CD4-positive, alpha-beta memory T cell (primary cell): ENCODE results near the gene GALNT10. TPM values are rescaled to one million over a fixed set of nuclear protein-coding genes. Genes with fewer than 3 reads are reported as not detected.
A peak's percentile ranks its signal among the peaks of the same experiment; 100 is the strongest.

Source experiments
- CTCF ChIA-PET: fragments of 350-600 bp; sonication (Branson Sonifier 250); formaldehyde crosslinking; loops from one replicate; lab custom pipeline; 2021; ENCODE audit warnings: inconsistent platforms; ENCODE audit not compliant: partially characterized antibody; lab: Charles Lee
- POLR2A ChIA-PET: fragments of 350-600 bp; sonication (Branson Sonifier 250); formaldehyde crosslinking; loops from one replicate; lab custom pipeline; 2021; ENCODE audit not compliant: partially characterized antibody; lab: Charles Lee
- DNase-seq, 5 donors: peaks; one replicate each; pipeline versions ENCODE4 v3.0.0 to v3.0.0-alpha.2; 2020 to 2022; ENCODE audit warnings: mixed read lengths in 1 of 5
- H3K27ac ChIP-seq: one replicate; pipeline ENCODE4 v1.7.0; 2013; ENCODE audit warnings: low read depth, low read length
- H3K27me3 ChIP-seq: 2 replicates; pipeline ENCODE4 v1.7.0; 2013; ENCODE audit warnings: mild to moderate bottlenecking, low read length, moderate library complexity; ENCODE audit not compliant: insufficient read depth
- H3K36me3 ChIP-seq: 2 replicates; pipeline ENCODE4 v1.7.0; 2013; ENCODE audit warnings: mild to moderate bottlenecking, low read length, moderate library complexity; ENCODE audit not compliant: insufficient read depth
- H3K4me1 ChIP-seq: 2 replicates; pipeline ENCODE4 v1.7.0; 2013; ENCODE audit warnings: mild to moderate bottlenecking, low read length, moderate library complexity; ENCODE audit not compliant: insufficient read depth
- H3K4me3 ChIP-seq, 2 donors: one replicate each; pipeline ENCODE4 v1.7.0; 2013; ENCODE audit warnings: low read length in 2 of 2, mild to moderate bottlenecking in 1 of 2
- H3K9me3 ChIP-seq, 2 donors: one replicate each; pipeline ENCODE4 v1.7.0; 2013; ENCODE audit warnings: low read length in 2 of 2, control low read depth in 1 of 2; ENCODE audit not compliant: control insufficient read depth in 1 of 2
- H3K27ac Mint-ChIP-seq, 7 donors: one replicate each; pipeline ENCODE4 v1.8.0; 2020 to 2021; ENCODE audit warnings: mixed read lengths in 7 of 7, mild to moderate bottlenecking in 6 of 7, inconsistent platforms in 3 of 7, moderate library complexity in 3 of 7
- H3K27me3 Mint-ChIP-seq, 2 donors: one replicate each; pipeline ENCODE4 v1.8.0; 2020 to 2021; ENCODE audit warnings: mixed read lengths in 2 of 2
- H3K36me3 Mint-ChIP-seq, 2 donors: one replicate each; pipeline ENCODE4 v1.8.0; 2020 to 2021; ENCODE audit warnings: mixed read lengths in 2 of 2, inconsistent platforms in 1 of 2, mild to moderate bottlenecking in 1 of 2
- H3K4me1 Mint-ChIP-seq, 4 donors: one replicate each; pipeline ENCODE4 v1.8.0; 2020 to 2021; ENCODE audit warnings: mixed read lengths in 4 of 4, mild to moderate bottlenecking in 1 of 4
- H3K4me3 Mint-ChIP-seq, 8 donors: one replicate each; pipeline ENCODE4 v1.8.0; 2020 to 2021; ENCODE audit warnings: mixed read lengths in 8 of 8, mild to moderate bottlenecking in 7 of 8, moderate library complexity in 6 of 8, inconsistent platforms in 3 of 8
- H3K9me3 Mint-ChIP-seq, 8 donors: one replicate each; pipeline ENCODE4 v1.8.0; 2020 to 2021; ENCODE audit warnings: mixed read lengths in 8 of 8, mild to moderate bottlenecking in 5 of 8, inconsistent platforms in 3 of 8, moderate library complexity in 1 of 8
- intact Hi-C: fragments of 100-400 bp; cut with micrococcal nuclease; formaldehyde crosslinking; loops from one replicate; pipeline ENCODE4 v1.15.1; 2023
- polyA plus RNA-seq, 2 donors: library from polyadenylated mRNA; unstranded; fragments of 300-500 nt; fragmentation: Illumina TruSeq; gene quantifications; one replicate each; pipeline ENCODE4 v1.2.3, GENCODE V29; 2021
- total RNA-seq, 2 experiments: library from RNA; stranded (reverse); gene quantifications; one replicate each; pipeline ENCODE4 v1.2.3, GENCODE V29; 2021

GALNT10 gene
- total and polyA plus RNA-seq, 4 experiments from 2014 or later, result 9.6 to 35.7 (median 26.8) TPM

GRCh38 chr5:154201108-154201769 is 10.7 kb downstream of the GALNT10 start:
- peaks cover 52 to 94% (median 74%) of the 10 kb centered on the region in 4 donors for H3K4me1 Mint-ChIP-seq
- Histone ChIP-seq H3K27ac (no peak overlapping the region), H3K27me3 (no peaks in the 10 kb centered on the region), H3K4me1 (peaks cover 68% of the 10 kb centered on the region), H3K4me3 (no peak overlapping the region), H3K9me3 (no peaks in the 10 kb centered on the region), H3K36me3 (no peaks in the 10 kb centered on the region)
- peaks cover 15 to 32% of the 10 kb centered on the region in 2 donors for H3K36me3 Mint-ChIP-seq
- no peaks in the 10 kb centered on the region for H3K27me3 Mint-ChIP-seq
- intact Hi-C loops, result no loop called here
- no peaks in the 10 kb centered on the region for H3K9me3 Mint-ChIP-seq
- H3K4me3 Mint-ChIP-seq, result peak overlapping the region in 2 of 8 donors; percentile 17 to 35
- CTCF ChIA-PET, result interaction anchor here (1.1 to 6.7 kb wide), 7 partner anchors 11 to 129 kb away, joined by 3 to 46 read pairs (median 4); partner anchors contain the start of gene GALNT10
- POLR2A ChIA-PET, result interaction anchor here (1.5 to 10.9 kb wide), 3 partner anchors 11 to 21 kb away, joined by 4 to 105 read pairs (median 6); partner anchors contain the start of gene GALNT10
- DNase-seq, result no peak
- H3K27ac Mint-ChIP-seq, result peak overlapping the region in 5 of 7 donors; percentile 37 to 65 (median 48)

DNA sequence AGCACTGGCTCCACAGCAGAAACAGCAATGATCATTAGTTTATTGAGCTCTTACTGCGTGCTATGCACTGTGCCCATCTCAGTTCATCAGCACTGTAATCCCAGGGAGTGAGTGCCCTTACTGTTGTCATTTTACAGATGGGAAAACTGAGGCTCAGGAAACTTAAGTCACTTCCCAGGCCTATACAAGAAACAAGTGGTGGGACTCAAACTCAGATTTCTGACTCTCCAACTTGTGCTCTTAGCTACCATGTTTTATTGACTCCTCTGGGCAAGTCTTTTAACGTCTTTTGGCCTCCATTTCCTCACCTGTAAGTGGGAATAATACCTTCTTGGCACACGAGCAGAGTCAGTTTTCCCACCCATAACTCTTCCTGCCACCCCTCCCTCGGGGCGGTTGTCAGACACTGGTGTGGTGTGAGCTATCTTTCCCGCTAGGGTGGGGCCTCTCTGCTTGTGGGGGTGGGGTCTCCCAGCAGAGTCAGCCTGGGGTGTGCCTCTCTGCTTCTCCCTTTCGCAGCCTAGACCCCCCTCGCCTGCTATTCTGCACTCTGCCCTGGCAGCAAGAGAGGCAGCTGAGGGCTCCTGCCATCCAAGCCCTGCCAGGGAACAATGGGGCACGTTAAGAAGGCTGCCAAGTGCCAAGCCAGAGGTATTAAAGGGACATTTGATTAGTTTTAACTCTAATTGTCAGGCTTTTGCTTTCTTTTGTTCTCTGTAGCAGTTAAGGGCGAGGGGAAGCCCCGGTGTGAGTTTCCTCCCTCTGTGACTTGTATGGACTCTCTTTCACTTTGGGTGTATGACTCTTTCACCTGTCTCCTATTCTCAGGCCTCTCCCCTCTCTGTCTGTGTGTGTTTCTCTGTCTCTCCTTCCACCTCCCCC is 12.1 kb downstream of the GALNT10 start:
- CTCF ChIA-PET, result interaction anchor here (1.0 to 6.7 kb wide), 8 partner anchors 13 to 203 kb away, joined by 3 to 46 read pairs (median 4); partner anchors contain the start of gene GALNT10
- H3K9me3 ChIP-seq, result no peaks in the 10 kb centered on the region
- POLR2A ChIA-PET, result interaction anchor here (1.2 to 10.9 kb wide), 4 partner anchors 12 to 164 kb away, joined by 4 to 105 read pairs (median 6); partner anchors contain the start of genes FAM114A2, GALNT10 and MFAP3
- peak overlapping the region; percentile 83 to 95 (median 92) for H3K27ac Mint-ChIP-seq
- no peaks in the 10 kb centered on the region for H3K27me3 ChIP-seq
- H3K36me3 ChIP-seq, result no peaks in the 10 kb centered on the region
- no peaks in the 10 kb centered on the region for H3K9me3 Mint-ChIP-seq
- H3K4me1 ChIP-seq, result peaks cover 54% of the 10 kb centered on the region
- peak in 3 of 5 donors; percentile 33 to 47 (median 40) for DNase-seq
- no peaks in the 10 kb centered on the region for H3K27me3 Mint-ChIP-seq
- H3K4me3 ChIP-seq, result peak overlapping the region; percentile 24 to 44
- intact Hi-C loops, result no loop called here
- peaks cover 24 to 34% of the 10 kb centered on the region in 2 donors for H3K36me3 Mint-ChIP-seq
- H3K27ac ChIP-seq, result peak overlapping the region; percentile 61
- peak overlapping the region; percentile 62 to 85 (median 76) for H3K4me3 Mint-ChIP-seq
- peaks cover 43 to 91% (median 64%) of the 10 kb centered on the region in 4 donors for H3K4me1 Mint-ChIP-seq

- Histone ChIP-seq H3K27ac (peak overlapping the region; percentile 61), H3K4me3 (no peak overlapping the region), H3K4me1 (peaks cover 41% of the 10 kb centered on the region), H3K9me3 (no peaks in the 10 kb centered on the region), H3K36me3 (no peaks in the 10 kb centered on the region), H3K27me3 (no peaks in the 10 kb centered on the region)
- Mint-ChIP-seq H3K36me3 (peaks cover 32% of the 10 kb centered on the region in 2 donors), H3K4me1 (peaks cover 32 to 79% (median 52%) of the 10 kb centered on the region in 4 donors), H3K27ac (peak overlapping the region; percentile 74 to 95 (median 83)), H3K4me3 (peak overlapping the region in 1 of 8 donors; percentile 85), H3K27me3 (no peaks in the 10 kb centered on the region), H3K9me3 (peaks cover 0 to 5% (median 0%) of the 10 kb centered on the region in 8 donors)
- no peak for DNase-seq
- intact Hi-C loops, result no loop called here
- POLR2A ChIA-PET, result interaction anchor here (0.7 to 10.9 kb wide), 3 partner anchors 13 to 165 kb away, joined by 3 to 105 read pairs (median 3); partner anchors contain the start of genes FAM114A2, GALNT10 and MFAP3
- CTCF ChIA-PET, result interaction anchor here (1.0 to 1.4 kb wide), 3 partner anchors 12 to 132 kb away, joined by 3 to 4 read pairs (median 3); no protein-coding TSS in a partner anchor
Observed at GRCh38 chr5:154203798-154204578, 13.5 kb downstream of the GALNT10 start.

GRCh38 chr5:154205441-154206117 is 15.0 kb downstream of the GALNT10 start:
- Mint-ChIP-seq H3K27ac (peak overlapping the region in 2 of 7 donors; percentile 11 to 15), H3K27me3 (no peaks in the 10 kb centered on the region), H3K4me3 (no peak overlapping the region), H3K9me3 (peaks cover 0 to 5% (median 0%) of the 10 kb centered on the region in 8 donors), H3K4me1 (peaks cover 27 to 68% (median 42%) of the 10 kb centered on the region in 4 donors), H3K36me3 (peaks cover 42 to 43% of the 10 kb centered on the region in 2 donors)
- POLR2A ChIA-PET, result interaction anchor here (1.8 to 10.9 kb wide), 2 partner anchors 15 to 16 kb away, joined by 8 to 105 read pairs; partner anchors contain the start of gene GALNT10
- no peak for DNase-seq
- intact Hi-C loops, result no loop called here
- peaks cover 27% of the 10 kb centered on the region for H3K4me1 ChIP-seq
- CTCF ChIA-PET, result interaction anchor here (1.3 kb wide), 1 partner anchor 133 kb away, joined by 3 read pairs; no protein-coding TSS in a partner anchor
- H3K4me3 ChIP-seq, result no peak overlapping the region
- no peak overlapping the region for H3K27ac ChIP-seq
- no peaks in the 10 kb centered on the region for H3K36me3 ChIP-seq
- no peaks in the 10 kb centered on the region for H3K27me3 ChIP-seq
- no peaks in the 10 kb centered on the region for H3K9me3 ChIP-seq

DNA sequence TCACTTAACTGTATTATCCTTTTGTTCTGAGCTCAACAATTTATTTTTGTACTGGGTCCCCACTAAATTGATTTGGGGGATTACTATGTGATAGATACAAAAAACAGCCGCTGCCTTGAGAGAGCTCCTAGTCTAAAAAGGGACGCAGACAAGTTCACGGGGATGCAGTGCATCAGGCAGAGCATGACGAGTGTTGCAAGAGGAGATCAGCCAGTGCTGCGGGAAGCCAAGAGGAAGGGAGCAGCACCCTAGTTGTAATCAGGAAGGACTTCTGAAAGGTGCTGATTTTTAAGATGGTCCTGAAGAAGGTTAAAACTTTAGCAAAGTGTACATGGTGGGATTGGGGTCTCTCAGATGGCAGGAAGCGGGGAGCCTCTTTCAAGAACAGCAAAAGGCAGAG is 15.8 kb downstream of the GALNT10 start:
- Mint-ChIP-seq H3K36me3 (peaks cover 46 to 48% of the 10 kb centered on the region in 2 donors), H3K4me3 (no peak overlapping the region), H3K27ac (peak overlapping the region in 1 of 7 donors; percentile 22), H3K4me1 (peaks cover 27 to 66% (median 38%) of the 10 kb centered on the region in 4 donors), H3K9me3 (peaks cover 0 to 5% (median 0%) of the 10 kb centered on the region in 8 donors), H3K27me3 (no peaks in the 10 kb centered on the region)
- intact Hi-C loops, result no loop called here
- H3K4me3 ChIP-seq, result no peak overlapping the region
- no peaks in the 10 kb centered on the region for H3K27me3 ChIP-seq
- POLR2A ChIA-PET, result interaction anchor here (1.8 to 10.9 kb wide), 2 partner anchors 15 to 16 kb away, joined by 8 to 105 read pairs; partner anchors contain the start of gene GALNT10
- H3K27ac ChIP-seq, result no peak overlapping the region
- H3K36me3 ChIP-seq, result no peaks in the 10 kb centered on the region
- no peaks in the 10 kb centered on the region for H3K9me3 ChIP-seq
- H3K4me1 ChIP-seq, result peaks cover 27% of the 10 kb centered on the region
- CTCF ChIA-PET, result interaction anchor here (1.5 kb wide), 1 partner anchor 31 kb away, joined by 4 read pairs; no protein-coding TSS in a partner anchor
- DNase-seq, result no peak
